ENCODE data around the gene OR7A5.

GRCh38 chr19:14798760-14799159 lies 36.2 kb downstream of the OR7A5 start:
- TF ChIP-seq POLR2A (IDR thresholded peaks at IDR 0.05; ENCODE audit: low read length) = no peak
- no peak for TF ChIP-seq GATA1 (IDR thresholded peaks at IDR 0.05; ENCODE audit: low read depth, low read length)
